Neural cell (in vitro differentiated cells): ENCODE measurements around the gene SVOPL. TPM values are rescaled to one million over a fixed set of nuclear protein-coding genes. Genes with fewer than 3 reads are reported as not detected.

Experiments
- H2AFZ ChIP-seq: fragments of 200-600, 300-800 bp; sonication (generic), shearing (Covaris generic); 2 replicates; pipeline ENCODE4 v1.6.0; 2014; ENCODE audit warnings: low read depth, mild to moderate bottlenecking, antibody characterized with exemption, low read length, moderate library complexity
- H3F3A ChIP-seq: fragments of 200-600 bp; shearing (Covaris generic); 2 replicates; pipeline ENCODE4 v1.6.1; 2016; ENCODE audit warnings: mild to moderate bottlenecking, moderate library complexity, mixed read lengths, antibody characterized with exemption, low read length; ENCODE audit not compliant: insufficient read depth, poor library complexity, severe bottlenecking
- H3K27ac ChIP-seq: fragments of 200-600, 300-800 bp; sonication (generic), shearing (Covaris generic); 2 replicates; pipeline ENCODE4 v1.5.1; 2014; ENCODE audit warnings: mild to moderate bottlenecking, low read length, moderate library complexity
- H3K27me3 ChIP-seq: fragments of 300-800, 200-600 bp; sonication (generic), shearing (Covaris generic); 2 replicates; pipeline ENCODE4 v1.6.0; 2014; ENCODE audit warnings: mild to moderate bottlenecking, low read depth, low read length, moderate library complexity; ENCODE audit not compliant: insufficient read depth
- H3K36me3 ChIP-seq: fragments of 300-800, 200-600 bp; sonication (generic), shearing (Covaris generic); 2 replicates; pipeline ENCODE4 v1.5.1; 2014; ENCODE audit warnings: mild to moderate bottlenecking, antibody characterized with exemption, low read length, moderate library complexity; ENCODE audit not compliant: insufficient read depth
- H3K4me2 ChIP-seq: fragments of 300-800, 200-600 bp; sonication (generic), shearing (Covaris generic); 2 replicates; pipeline ENCODE4 v1.6.0; 2014; ENCODE audit warnings: mild to moderate bottlenecking, low read length
- H3K4me3 ChIP-seq: fragments of 300-800, 200-600 bp; sonication (generic), shearing (Covaris generic); 2 replicates; pipeline ENCODE4 v1.5.1; 2014; ENCODE audit warnings: mild to moderate bottlenecking, low read length, moderate library complexity
- H3K79me2 ChIP-seq: fragments of 200-600 bp; shearing (Covaris generic); replicated peaks from 2 replicates; pipeline ENCODE4 v1.6.0; 2014; ENCODE audit warnings: mild to moderate bottlenecking, low read length, moderate library complexity; ENCODE audit not compliant: insufficient read depth
- H3K9ac ChIP-seq: fragments of 300-800, 200-600 bp; sonication (generic), shearing (Covaris generic); 2 replicates; pipeline ENCODE4 v1.6.1; 2016; ENCODE audit warnings: mild to moderate bottlenecking, low read length, mixed read lengths
- H3K9me2 ChIP-seq: fragments of 200-600 bp; shearing (Covaris generic); 2 replicates; pipeline ENCODE4 v1.6.1; 2016; ENCODE audit warnings: mild to moderate bottlenecking, low read length, mixed read lengths; ENCODE audit not compliant: insufficient read depth
- H3K9me3 ChIP-seq: fragments of 200-600, 300-800 bp; sonication (generic), shearing (Covaris generic); 2 replicates; pipeline ENCODE4 v1.6.1; 2016; ENCODE audit warnings: mild to moderate bottlenecking, mixed run types, low read length, moderate library complexity, mixed read lengths
- H4K20me1 ChIP-seq: fragments of 200-600 bp; shearing (Covaris generic); 2 replicates; pipeline ENCODE4 v1.6.1; 2016; ENCODE audit warnings: mild to moderate bottlenecking, mixed run types; ENCODE audit not compliant: insufficient read depth
- CTCF ChIP-seq: fragments of 450-650 bp; IDR thresholded peaks from 2 replicates; pipeline ENCODE4 v1.5.1; 2014; ENCODE audit warnings: antibody characterized with exemption, mild to moderate bottlenecking, moderate library complexity; ENCODE audit not compliant: poor library complexity, severe bottlenecking
- EP300 ChIP-seq: fragments of 450-650 bp; conservative IDR thresholded peaks from 2 replicates; pipeline ENCODE4 v1.6.1; 2014; ENCODE audit warnings: antibody characterized with exemption, mild to moderate bottlenecking, moderate library complexity; ENCODE audit not compliant: poor library complexity, severe bottlenecking
- EZH2 ChIP-seq: fragments of 200-600, 300-800 bp; shearing (Covaris generic), sonication (generic); IDR thresholded peaks from 2 replicates; pipeline ENCODE4 v1.6.1; 2014; ENCODE audit warnings: antibody characterized with exemption, low read length, borderline replicate concordance, mild to moderate bottlenecking; ENCODE audit not compliant: insufficient read depth, poor library complexity, severe bottlenecking
- MXI1 ChIP-seq: fragments of 450-650 bp; conservative IDR thresholded peaks from 2 replicates; pipeline ENCODE4 v1.6.1; 2014; ENCODE audit warnings: antibody characterized with exemption, mild to moderate bottlenecking; ENCODE audit not compliant: poor library complexity, severe bottlenecking
- POLR2AphosphoS5 ChIP-seq: IDR thresholded peaks from 2 replicates; pipeline ENCODE4 v1.6.1; 2012
- RAD21 ChIP-seq: fragments of 450-650 bp; conservative IDR thresholded peaks from 2 replicates; pipeline ENCODE4 v1.6.1; 2014; ENCODE audit warnings: antibody characterized with exemption, mild to moderate bottlenecking, moderate library complexity
- REST ChIP-seq: IDR thresholded peaks from 2 replicates; pipeline ENCODE4 v1.6.1; 2012; ENCODE audit warnings: borderline replicate concordance
- SMC3 ChIP-seq: fragments of 450-650 bp; conservative IDR thresholded peaks from 2 replicates; pipeline ENCODE4 v1.6.1; 2014; ENCODE audit warnings: antibody characterized with exemption, mild to moderate bottlenecking, moderate library complexity; ENCODE audit not compliant: poor library complexity
- TAF1 ChIP-seq: IDR thresholded peaks from 2 replicates; pipeline ENCODE4 v1.6.1; 2012; ENCODE audit warnings: low read depth
- polyA plus RNA-seq: library from polyadenylated mRNA; depleted of rRNA; stranded (reverse); fragments of >200 nt; gene quantifications from 2 replicates; pipeline ENCODE4 v1.2.3, GENCODE V29; 2014

The SVOPL gene
- polyA plus RNA-seq, 1 donor from 2014 or later: 0.93 TPM

GRCh38 chr7:138616085-138616484 is 85.1 kb downstream of the SVOPL start:
- no peak overlapping the region for H3K9ac ChIP-seq
- TF ChIP-seq TAF1: no peak
- TF ChIP-seq EP300: no peak
- no peak for TF ChIP-seq POLR2AphosphoS5
- no peak for TF ChIP-seq REST
- TF ChIP-seq SMC3: no peak

GRCh38 chr7:138613630-138614029 is 87.5 kb downstream of the SVOPL start:
- H3K4me3 ChIP-seq: no peak overlapping the region
- no peaks in the 10 kb centered on the region for H3K9me2 ChIP-seq
- H3K9me3 ChIP-seq: no peaks in the 10 kb centered on the region
- H3K27ac ChIP-seq: no peak overlapping the region
- no peak overlapping the region for H3K4me2 ChIP-seq
- H3F3A ChIP-seq: no peaks in the 10 kb centered on the region
- no peak overlapping the region for H3K9ac ChIP-seq
- TF ChIP-seq CTCF (no peak), POLR2AphosphoS5 (no peak), MXI1 (no peak), RAD21 (no peak), TAF1 (no peak), REST (no peak), EP300 (no peak), EZH2 (no peak), SMC3 (no peak)
- H3K27me3 ChIP-seq: no peaks in the 10 kb centered on the region
- H4K20me1 ChIP-seq: no peaks in the 10 kb centered on the region
- no peaks in the 10 kb centered on the region for H3K79me2 ChIP-seq
- H3K36me3 ChIP-seq: no peaks in the 10 kb centered on the region
- H2AFZ ChIP-seq: no peak overlapping the region

More at GRCh38 chr7:138616085-138616484, 85.1 kb downstream of the SVOPL start:
- no peak overlapping the region for H2AFZ ChIP-seq
- no peaks in the 10 kb centered on the region for H3K36me3 ChIP-seq
- H3K9me3 ChIP-seq: no peaks in the 10 kb centered on the region
- no peaks in the 10 kb centered on the region for H3K27me3 ChIP-seq
- no peaks in the 10 kb centered on the region for H4K20me1 ChIP-seq
- H3F3A ChIP-seq: no peaks in the 10 kb centered on the region
- H3K27ac ChIP-seq: no peak overlapping the region
- no peaks in the 10 kb centered on the region for H3K9me2 ChIP-seq
- no peak overlapping the region for H3K4me2 ChIP-seq
- H3K79me2 ChIP-seq: no peaks in the 10 kb centered on the region
- no peak overlapping the region for H3K4me3 ChIP-seq
